CD14-positive monocyte (primary cell): ENCODE data around the gene NFU1. TPM values are rescaled to one million over a fixed set of nuclear protein-coding genes. Genes with fewer than 3 reads are reported as not detected.

ENCODE experiments used
- DNase-seq, 3 donors: peaks; one replicate each; pipeline ENCODE4 v3.0.0-alpha.2; 2011 to 2022
- H2AFZ ChIP-seq: 2 replicates; pipeline ENCODE4 v1.6.0; 2012; ENCODE audit warnings: mild to moderate bottlenecking, low read depth, low read length, inconsistent platforms; ENCODE audit not compliant: insufficient read depth, poor library complexity, severe bottlenecking
- H3K27ac ChIP-seq, 2 donors: 1 replicate in 1 of 2; 2 replicates in 1 of 2; pipeline ENCODE4 v1.5.1; 2012 to 2013; ENCODE audit warnings: low read length in 2 of 2, control low read depth in 1 of 2, inconsistent platforms in 1 of 2, low read depth in 1 of 2, mild to moderate bottlenecking in 1 of 2
- H3K27me3 ChIP-seq, 2 donors: one replicate each; pipeline versions ENCODE4 v1.6.0 to v1.6.1; 2011 to 2013; ENCODE audit warnings: low read length in 2 of 2; ENCODE audit not compliant: control insufficient read depth in 2 of 2, insufficient read depth in 2 of 2
- H3K36me3 ChIP-seq, 2 donors: replicated peaks in 1 of 2; 1 replicate in 1 of 2; 2 replicates in 1 of 2; pipeline versions ENCODE4 v1.5.1 to v1.6.1; 2012 to 2013; ENCODE audit warnings: low read length in 2 of 2, control low read depth in 1 of 2, inconsistent platforms in 1 of 2, mild to moderate bottlenecking in 1 of 2; ENCODE audit not compliant: insufficient read depth in 2 of 2, control insufficient read depth in 1 of 2
- H3K4me1 ChIP-seq, 2 donors: 1 replicate in 1 of 2; 2 replicates in 1 of 2; pipeline versions ENCODE4 v1.5.1 to v1.6.1; 2012 to 2013; ENCODE audit warnings: low read length in 2 of 2, control low read depth in 1 of 2, inconsistent platforms in 1 of 2, mild to moderate bottlenecking in 1 of 2, moderate library complexity in 1 of 2; ENCODE audit not compliant: insufficient read depth in 2 of 2, control insufficient read depth in 1 of 2
- H3K4me2 ChIP-seq: replicated peaks from 2 replicates; pipeline ENCODE3; 2012; ENCODE audit warnings: low read length, moderate library complexity, mild to moderate bottlenecking; ENCODE audit not compliant: poor library complexity, severe bottlenecking; ENCODE audit errors: extremely low read depth
- H3K4me3 ChIP-seq, 3 experiments: fragments of 200-600 bp in 1 of 3; sonication (generic) in 1 of 3; replicated peaks in 1 of 3; 1 replicate in 2 of 3; 2 replicates in 1 of 3; pipeline ENCODE4 v1.5.1; 2011 to 2013; ENCODE audit warnings: low read length in 3 of 3, mild to moderate bottlenecking in 3 of 3, control low read depth in 2 of 3, low read depth in 2 of 3, inconsistent platforms in 1 of 3, moderate library complexity in 1 of 3
- H3K79me2 ChIP-seq: 2 replicates; pipeline ENCODE4 v1.6.0; 2012; ENCODE audit warnings: mild to moderate bottlenecking, control low read depth, inconsistent platforms, low read length, moderate library complexity; ENCODE audit not compliant: insufficient read depth
- H3K9ac ChIP-seq: 2 replicates; pipeline ENCODE4 v1.6.0; 2017; ENCODE audit warnings: low read length, mild to moderate bottlenecking; ENCODE audit not compliant: insufficient read depth, poor library complexity, severe bottlenecking
- H3K9me3 ChIP-seq, 2 donors: replicated peaks in 1 of 2; 1 replicate in 1 of 2; 2 replicates in 1 of 2; pipeline versions ENCODE4 v1.5.1 to v1.6.1; 2012 to 2013; ENCODE audit warnings: low read length in 2 of 2, control low read depth in 1 of 2; ENCODE audit not compliant: control insufficient read depth in 1 of 2, insufficient read depth in 1 of 2
- H4K20me1 ChIP-seq: 2 replicates; pipeline ENCODE4 v1.6.0; 2012; ENCODE audit warnings: mild to moderate bottlenecking, low read length, control low read depth, moderate library complexity; ENCODE audit not compliant: insufficient read depth
- H3K27ac Mint-ChIP-seq, 7 donors: one replicate each; pipeline ENCODE4 v1.8.0; 2020; ENCODE audit warnings: mild to moderate bottlenecking in 7 of 7, mixed read lengths in 7 of 7, moderate library complexity in 6 of 7, inconsistent platforms in 2 of 7
- H3K27me3 Mint-ChIP-seq, 3 donors: one replicate each; pipeline ENCODE4 v1.8.0; 2021 to 2022; ENCODE audit warnings: low read depth in 3 of 3, mild to moderate bottlenecking in 3 of 3, mixed read lengths in 3 of 3, moderate library complexity in 3 of 3, inconsistent platforms in 1 of 3
- H3K36me3 Mint-ChIP-seq, 2 donors: one replicate each; pipeline ENCODE4 v1.8.0; 2020; ENCODE audit warnings: mixed read lengths in 2 of 2, inconsistent platforms in 1 of 2, mild to moderate bottlenecking in 1 of 2
- H3K4me1 Mint-ChIP-seq: one replicate; pipeline ENCODE4 v1.8.0; 2020; ENCODE audit warnings: mild to moderate bottlenecking, mixed read lengths
- H3K4me3 Mint-ChIP-seq, 2 donors: one replicate each; pipeline ENCODE4 v1.8.0; 2020; ENCODE audit warnings: mild to moderate bottlenecking in 2 of 2, mixed read lengths in 2 of 2, moderate library complexity in 1 of 2
- H3K9me3 Mint-ChIP-seq, 7 donors: one replicate each; pipeline ENCODE4 v1.8.0; 2020 to 2022; ENCODE audit warnings: mixed read lengths in 7 of 7, mild to moderate bottlenecking in 6 of 7, moderate library complexity in 6 of 7, inconsistent platforms in 2 of 7
- WGBS: methylation state at CpG from one replicate; pipeline ENCODE4 v1.1.5; 2013; ENCODE audit warnings: missing lambda C conversion rate; ENCODE audit not compliant: insufficient coverage; 5-methylcytosine and 5-hydroxymethylcytosine counted together
- intact Hi-C, 2 donors: fragments of 100-400 bp; cut with micrococcal nuclease; formaldehyde crosslinking; loops; one replicate each; pipeline versions ENCODE4 v1.15.0 to v1.15.1; 2023
- polyA plus RNA-seq, 3 donors: library from polyadenylated mRNA; depleted of rRNA in 1 of 3; unstranded in 2 of 3; stranded (reverse) in 1 of 3; fragments of 300-500 nt in 2 of 3; fragments of >200 nt in 1 of 3; fragmentation: Illumina TruSeq in 2 of 3; gene quantifications; 1 replicate in 2 of 3; 2 replicates in 1 of 3; pipeline ENCODE4 v1.2.3, GENCODE V29; 2012 to 2021
- TF ChIP-seq, protein P1 (sequence below): fragments of 200-600 bp; IDR thresholded peaks from one replicate; pipeline ENCODE4 v1.8.0; 2022; ENCODE audit warnings: antibody characterized with exemption, mild to moderate bottlenecking

The NFU1 gene
- polyA plus RNA-seq, 3 donors, result 10.5 to 56.1 (median 43.0) TPM

- intact Hi-C loops, result no loop called here
- TF ChIP-seq, protein P1, sequence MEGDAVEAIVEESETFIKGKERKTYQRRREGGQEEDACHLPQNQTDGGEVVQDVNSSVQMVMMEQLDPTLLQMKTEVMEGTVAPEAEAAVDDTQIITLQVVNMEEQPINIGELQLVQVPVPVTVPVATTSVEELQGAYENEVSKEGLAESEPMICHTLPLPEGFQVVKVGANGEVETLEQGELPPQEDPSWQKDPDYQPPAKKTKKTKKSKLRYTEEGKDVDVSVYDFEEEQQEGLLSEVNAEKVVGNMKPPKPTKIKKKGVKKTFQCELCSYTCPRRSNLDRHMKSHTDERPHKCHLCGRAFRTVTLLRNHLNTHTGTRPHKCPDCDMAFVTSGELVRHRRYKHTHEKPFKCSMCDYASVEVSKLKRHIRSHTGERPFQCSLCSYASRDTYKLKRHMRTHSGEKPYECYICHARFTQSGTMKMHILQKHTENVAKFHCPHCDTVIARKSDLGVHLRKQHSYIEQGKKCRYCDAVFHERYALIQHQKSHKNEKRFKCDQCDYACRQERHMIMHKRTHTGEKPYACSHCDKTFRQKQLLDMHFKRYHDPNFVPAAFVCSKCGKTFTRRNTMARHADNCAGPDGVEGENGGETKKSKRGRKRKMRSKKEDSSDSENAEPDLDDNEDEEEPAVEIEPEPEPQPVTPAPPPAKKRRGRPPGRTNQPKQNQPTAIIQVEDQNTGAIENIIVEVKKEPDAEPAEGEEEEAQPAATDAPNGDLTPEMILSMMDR, result no peak
- Mint-ChIP-seq H3K9me3 (no peaks in the 10 kb centered on the region), H3K4me3 (no peak overlapping the region), H3K27me3 (no peaks in the 10 kb centered on the region), H3K27ac (no peak overlapping the region), H3K36me3 (peaks cover 36 to 47% of the 10 kb centered on the region in 2 donors), H3K4me1 (no peaks in the 10 kb centered on the region)
- peaks cover 28 to 59% of the 10 kb centered on the region in 2 donors for H3K36me3 ChIP-seq
- no peak overlapping the region for H3K4me2 ChIP-seq
- H3K27ac ChIP-seq, result no peak overlapping the region
- 100% methylated on average over 1 of the region's 3 CpGs for WGBS
- H2AFZ ChIP-seq, result no peak overlapping the region
- H3K27me3 ChIP-seq, result no peaks in the 10 kb centered on the region
- H3K9ac ChIP-seq, result no peak overlapping the region
- H3K4me3 ChIP-seq, result no peak overlapping the region
- no peaks in the 10 kb centered on the region for H4K20me1 ChIP-seq
- no peaks in the 10 kb centered on the region for H3K79me2 ChIP-seq
- no peaks in the 10 kb centered on the region for H3K4me1 ChIP-seq
- no peaks in the 10 kb centered on the region for H3K9me3 ChIP-seq
- no peak for DNase-seq
These were observed 32.1 kb upstream of the NFU1 start for GRCh38 chr2:69469375-69469774.

- Mint-ChIP-seq H3K4me3 (no peak overlapping the region), H3K27ac (no peak overlapping the region), H3K4me1 (no peaks in the 10 kb centered on the region), H3K36me3 (peaks cover 43 to 60% of the 10 kb centered on the region in 2 donors), H3K27me3 (no peaks in the 10 kb centered on the region), H3K9me3 (no peaks in the 10 kb centered on the region)
- Histone ChIP-seq H4K20me1 (no peaks in the 10 kb centered on the region), H3K4me3 (no peak overlapping the region), H3K4me1 (no peaks in the 10 kb centered on the region), H3K27me3 (no peaks in the 10 kb centered on the region), H3K4me2 (no peak overlapping the region), H2AFZ (no peak overlapping the region), H3K9ac (no peak overlapping the region), H3K36me3 (peaks cover 21 to 51% of the 10 kb centered on the region in 2 donors), H3K79me2 (no peaks in the 10 kb centered on the region), H3K27ac (no peak overlapping the region), H3K9me3 (no peaks in the 10 kb centered on the region)
- DNase-seq, result no peak
- 97% methylated on average over 5 of the region's 8 CpGs for WGBS
- TF ChIP-seq, protein P1, result no peak
- intact Hi-C loops, result no loop called here
These were observed 29.5 kb upstream of the NFU1 start for GRCh38 chr2:69466728-69467127.
